Esophagus muscularis mucosa (tissue), 4 donors: ENCODE measurements around the gene MRPL58. TPM values are rescaled to one million over a fixed set of nuclear protein-coding genes. Genes with fewer than 3 reads are reported as not detected.
"Not testable (repeated sequence)": the region's sequence is repeated elsewhere in the genome, so short reads cannot be mapped to it uniquely, and the experiment has no call there.

Source experiments
- DNase-seq: peaks from one replicate; pipeline ENCODE4 v3.0.0-alpha.2; 2017; ENCODE audit errors: extremely low spot score
- H3K27ac ChIP-seq, 4 donors: fragments of 200-600 bp; sonication (generic); replicated peaks in 1 of 4; 1 replicate in 3 of 4; 2 replicates in 1 of 4; pipeline ENCODE4 v1.5.1; 2016 to 2019; ENCODE audit warnings: mild to moderate bottlenecking in 1 of 4
- H3K27me3 ChIP-seq, 4 donors: fragments of 200-600 bp; sonication (generic); one replicate each; pipeline versions ENCODE4 v1.5.1 to v1.6.0; 2016 to 2019
- H3K36me3 ChIP-seq, 4 donors: fragments of 200-600 bp; sonication (generic); one replicate each; pipeline ENCODE4 v1.5.1; 2016 to 2019
- H3K4me1 ChIP-seq, 4 donors: fragments of 200-600 bp; sonication (generic); one replicate each; pipeline ENCODE4 v1.5.1; 2016 to 2019
- H3K4me3 ChIP-seq, 4 donors: fragments of 200-600 bp; sonication (generic); 1 replicate in 2 of 4; 2 replicates in 2 of 4; pipeline ENCODE4 v1.5.1; 2016 to 2019; ENCODE audit warnings: mild to moderate bottlenecking in 4 of 4, moderate library complexity in 1 of 4
- H3K9me3 ChIP-seq, 4 donors: fragments of 200-600 bp; sonication (generic); 1 replicate in 3 of 4; 2 replicates in 1 of 4; pipeline ENCODE4 v1.5.1; 2016 to 2019
- EP300 ChIP-seq: sonication (generic); formaldehyde crosslinking; IDR thresholded peaks from one replicate; pipeline ENCODE4 v1.6.1; 2017; ENCODE audit warnings: antibody characterized with exemption
- POLR2A ChIP-seq: fragments of 450-650 bp; IDR thresholded peaks from one replicate; pipeline ENCODE4 v1.6.1; 2017; ENCODE audit warnings: antibody characterized with exemption, moderate library complexity, mild to moderate bottlenecking, low read depth
- POLR2AphosphoS5 ChIP-seq, 2 donors: sonication (generic); formaldehyde crosslinking; IDR thresholded peaks; one replicate each; pipeline ENCODE4 v1.6.1; 2017; ENCODE audit warnings: antibody characterized with exemption in 2 of 2
- WGBS: methylation state at CpG from one replicate; pipeline ENCODE4 v1.1.5; 2018; 5-methylcytosine and 5-hydroxymethylcytosine counted together
- intact Hi-C: fragments of 100-400 bp; cut with DNase I; formaldehyde crosslinking; loops from one replicate; pipeline ENCODE4 v1.15.1; 2023
- total RNA-seq, 4 donors: library from RNA; depleted of rRNA; stranded (reverse); fragments of >200 nt; gene quantifications; one replicate each; pipeline versions ENCODE4 v1.1.0 to v1.2.1, GENCODE V29; 2016
- TF ChIP-seq, protein P1 (sequence below), 3 experiments: fragments of 200-600 bp in 2 of 3; fragments of 450-650 bp in 1 of 3; sonication (generic) in 2 of 3; IDR thresholded peaks; one replicate each; pipeline ENCODE4 v1.5.1; 2017 to 2019; ENCODE audit warnings: antibody characterized with exemption in 3 of 3, mild to moderate bottlenecking in 2 of 3, moderate library complexity in 1 of 3

Gene MRPL58
- total RNA-seq, 4 donors from 2014 or later = 34.9 to 47.8 (median 40.2) TPM

DNA sequence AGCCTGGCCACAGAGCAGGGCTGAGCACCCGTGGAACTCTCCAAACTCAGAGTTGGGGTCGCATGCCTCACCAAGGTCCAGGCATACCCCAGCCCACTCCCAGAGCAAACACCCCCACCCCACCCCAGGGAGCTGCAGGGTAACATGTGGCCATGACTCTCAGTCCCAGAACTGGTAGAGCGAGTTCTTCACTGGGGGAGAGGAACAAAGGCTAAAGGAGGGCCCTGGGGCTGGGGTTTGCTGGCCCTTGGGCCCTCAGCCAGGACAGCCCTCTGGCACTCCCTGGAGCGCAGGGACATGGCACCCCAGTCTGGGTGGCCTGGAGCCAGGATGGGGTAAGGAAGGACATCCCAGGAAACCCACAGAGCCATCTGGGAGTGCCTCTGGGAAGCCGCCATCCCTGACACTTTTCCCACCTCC, 44.1 kb upstream of the MRPL58 start:
- Histone ChIP-seq H3K9me3 (no peaks in the 10 kb centered on the region), H3K27me3 (peaks cover 0 to 34% (median 0%) of the 10 kb centered on the region in 4 donors), H3K36me3 (peaks cover 0 to 8% (median 0%) of the 10 kb centered on the region in 4 donors), H3K4me1 (peaks cover 14 to 26% (median 20%) of the 10 kb centered on the region in 4 donors), H3K4me3 (no peak overlapping the region), H3K27ac (no peak overlapping the region)
- TF ChIP-seq POLR2AphosphoS5 (IDR thresholded peaks at IDR 0.05) (no peak), EP300 (no peak), POLR2A (no peak)
- TF ChIP-seq, protein P1, sequence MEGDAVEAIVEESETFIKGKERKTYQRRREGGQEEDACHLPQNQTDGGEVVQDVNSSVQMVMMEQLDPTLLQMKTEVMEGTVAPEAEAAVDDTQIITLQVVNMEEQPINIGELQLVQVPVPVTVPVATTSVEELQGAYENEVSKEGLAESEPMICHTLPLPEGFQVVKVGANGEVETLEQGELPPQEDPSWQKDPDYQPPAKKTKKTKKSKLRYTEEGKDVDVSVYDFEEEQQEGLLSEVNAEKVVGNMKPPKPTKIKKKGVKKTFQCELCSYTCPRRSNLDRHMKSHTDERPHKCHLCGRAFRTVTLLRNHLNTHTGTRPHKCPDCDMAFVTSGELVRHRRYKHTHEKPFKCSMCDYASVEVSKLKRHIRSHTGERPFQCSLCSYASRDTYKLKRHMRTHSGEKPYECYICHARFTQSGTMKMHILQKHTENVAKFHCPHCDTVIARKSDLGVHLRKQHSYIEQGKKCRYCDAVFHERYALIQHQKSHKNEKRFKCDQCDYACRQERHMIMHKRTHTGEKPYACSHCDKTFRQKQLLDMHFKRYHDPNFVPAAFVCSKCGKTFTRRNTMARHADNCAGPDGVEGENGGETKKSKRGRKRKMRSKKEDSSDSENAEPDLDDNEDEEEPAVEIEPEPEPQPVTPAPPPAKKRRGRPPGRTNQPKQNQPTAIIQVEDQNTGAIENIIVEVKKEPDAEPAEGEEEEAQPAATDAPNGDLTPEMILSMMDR (IDR thresholded peaks at IDR 0.05) = no peak
- no peak for DNase-seq
- intact Hi-C loops = no loop called here
- WGBS = 85% methylated on average over 4 of the region's 5 CpGs

DNA sequence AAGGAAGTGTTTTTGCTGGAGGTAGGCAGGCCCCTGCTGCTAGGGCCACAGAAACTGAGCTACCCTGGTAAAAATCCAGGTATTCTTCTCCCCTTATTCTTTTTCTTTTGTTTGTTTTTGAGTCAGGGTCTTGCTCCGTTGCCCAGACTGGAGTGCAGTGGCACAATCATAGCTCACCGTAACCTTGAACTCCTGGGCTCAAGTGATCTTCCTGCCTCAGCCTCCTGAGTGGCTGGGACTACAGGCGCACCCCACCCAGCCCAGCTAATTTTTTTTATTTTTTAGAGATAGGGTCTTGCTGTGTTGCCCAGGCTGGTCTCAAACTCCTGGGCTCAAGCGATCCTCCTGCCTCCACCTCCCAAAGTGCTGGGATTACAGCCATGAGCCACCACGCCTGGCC, 43.0 kb upstream of the MRPL58 start:
- H3K36me3 ChIP-seq, H3K4me3 ChIP-seq, DNase-seq, intact Hi-C loops, H3K9me3 ChIP-seq, H3K27ac ChIP-seq: not testable (repeated sequence)
- Histone ChIP-seq H3K27me3 (peaks cover 0 to 37% (median 0%) of the 10 kb centered on the region in 4 donors), H3K4me1 (peaks cover 14 to 26% (median 20%) of the 10 kb centered on the region in 4 donors)
- WGBS = 90% methylated on average over 5 of the region's 5 CpGs

DNA sequence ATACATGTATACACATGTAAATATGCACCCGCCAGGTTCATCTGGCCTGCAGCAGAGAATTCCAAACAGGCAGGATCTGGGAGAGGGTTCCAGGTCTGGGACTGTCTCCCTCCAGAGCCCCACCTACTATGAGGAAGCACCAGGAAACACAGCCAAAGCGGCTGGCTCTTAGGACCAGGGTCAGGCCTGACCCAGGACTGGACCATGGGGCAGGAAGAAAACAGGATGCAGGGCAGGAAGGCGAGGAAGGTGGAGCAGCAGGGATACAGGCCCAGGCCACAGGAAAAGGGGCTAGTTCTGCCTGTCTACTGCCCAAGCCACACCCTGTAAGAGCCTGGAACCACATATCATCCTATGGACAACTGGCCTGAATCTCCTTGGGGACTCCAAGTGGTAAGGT, 42.1 kb upstream of the MRPL58 start:
- no peak for TF ChIP-seq EP300
- TF ChIP-seq POLR2A = no peak
- no peak for TF ChIP-seq POLR2AphosphoS5 (IDR thresholded peaks at IDR 0.05)
- TF ChIP-seq, protein P1 (IDR thresholded peaks at IDR 0.05) = no peak
- H3K4me3 ChIP-seq = peak overlapping the region; percentile 69 to 88 (median 74)
- peaks cover 14 to 26% (median 20%) of the 10 kb centered on the region in 4 donors for H3K4me1 ChIP-seq
- intact Hi-C loops = loop anchor here (5.0 to 10.0 kb wide), 3 partner anchors 37 to 134 kb away; partner anchors contain the start of gene ARMC7
- no peaks in the 10 kb centered on the region for H3K9me3 ChIP-seq
- peak overlapping the region in 1 of 4 donors; percentile 43 for H3K27ac ChIP-seq
- DNase-seq = no peak
- 80% methylated on average over 2 of the region's 3 CpGs for WGBS
- no peaks in the 10 kb centered on the region for H3K36me3 ChIP-seq
- peaks cover 0 to 37% (median 0%) of the 10 kb centered on the region in 4 donors for H3K27me3 ChIP-seq

DNA sequence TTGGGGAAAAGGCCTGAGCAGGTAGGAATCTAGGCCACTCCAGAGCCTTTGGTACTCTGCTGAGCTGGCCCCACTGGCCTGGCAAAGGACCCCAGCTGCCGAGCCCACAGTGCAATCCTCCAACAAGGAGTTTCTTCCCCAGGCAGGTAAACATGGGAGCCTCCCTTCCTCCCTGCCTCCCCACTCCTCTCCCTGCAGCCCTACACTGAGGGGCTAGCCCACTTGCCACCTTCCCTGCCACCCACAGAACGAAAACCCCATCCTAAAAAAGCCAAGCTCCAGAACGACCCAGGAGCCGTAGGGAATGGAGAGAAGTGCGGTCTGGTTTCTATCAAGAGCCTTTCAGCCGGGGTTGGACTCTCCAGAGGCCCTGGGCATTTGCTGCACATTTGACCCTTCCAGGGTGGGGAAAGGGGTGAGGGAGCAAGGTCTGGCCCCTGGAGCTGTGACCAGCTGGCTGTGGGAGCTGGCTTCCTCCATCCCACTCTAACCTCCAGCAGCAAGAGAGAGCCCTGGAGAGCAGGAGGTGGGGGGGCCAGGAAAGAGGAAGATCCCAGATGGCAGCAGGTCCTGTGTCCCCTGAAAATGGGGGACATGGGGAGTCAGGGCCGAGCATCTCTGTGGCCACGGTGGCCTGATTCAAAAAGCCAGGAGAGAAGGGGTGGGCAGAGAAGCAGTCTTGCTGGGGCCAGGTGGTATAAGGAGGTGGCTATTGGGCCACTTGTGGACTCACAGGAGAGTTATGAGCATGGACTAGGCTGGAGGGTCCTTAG, 41.2 kb upstream of the MRPL58 start:
- Histone ChIP-seq H3K9me3 (no peaks in the 10 kb centered on the region), H3K4me3 (peak overlapping the region; percentile 69 to 88 (median 74)), H3K27me3 (peaks cover 0 to 37% (median 0%) of the 10 kb centered on the region in 4 donors), H3K4me1 (peaks cover 14 to 26% (median 20%) of the 10 kb centered on the region in 4 donors), H3K36me3 (no peaks in the 10 kb centered on the region), H3K27ac (peak overlapping the region; percentile 43 to 71 (median 57))
- intact Hi-C loops = loop anchor here (5.0 to 10.0 kb wide), 3 partner anchors 36 to 134 kb away; partner anchors contain the start of gene ARMC7
- TF ChIP-seq POLR2AphosphoS5 (IDR thresholded peaks at IDR 0.05) (no peak), POLR2A (no peak), EP300 (no peak)
- TF ChIP-seq, protein P1 (IDR thresholded peaks at IDR 0.05) = no peak
- DNase-seq = no peak
- WGBS = 82% methylated on average over 7 of the region's 8 CpGs

DNA sequence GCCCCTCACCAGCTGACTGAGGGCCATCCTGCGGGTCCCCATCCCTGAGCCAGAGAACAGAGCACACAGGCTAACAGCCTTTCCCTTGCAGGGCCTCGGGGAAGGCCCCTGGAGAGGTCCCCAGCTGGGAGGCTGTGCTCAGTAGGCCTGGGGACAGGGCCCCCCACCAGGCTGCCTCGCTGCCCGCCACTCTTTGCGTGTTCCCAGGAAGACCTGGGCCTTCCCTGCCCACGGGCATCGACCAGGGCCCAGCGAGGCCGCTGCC, 40.7 kb upstream of the MRPL58 start:
- WGBS = 54% methylated on average over 9 of the region's 9 CpGs
- Histone ChIP-seq H3K9me3 (no peaks in the 10 kb centered on the region), H3K4me3 (peak overlapping the region; percentile 69 to 88 (median 74)), H3K36me3 (no peaks in the 10 kb centered on the region), H3K4me1 (peaks cover 14 to 26% (median 20%) of the 10 kb centered on the region in 4 donors), H3K27me3 (peaks cover 0 to 37% (median 0%) of the 10 kb centered on the region in 4 donors), H3K27ac (peak overlapping the region; percentile 43 to 71 (median 57))
- DNase-seq = no peak
- intact Hi-C loops = loop anchor here (5.0 to 10.0 kb wide), 3 partner anchors 36 to 133 kb away; partner anchors contain the start of gene ARMC7
- TF ChIP-seq POLR2AphosphoS5 (IDR thresholded peaks at IDR 0.05) (no peak), EP300 (no peak), POLR2A (no peak)
- TF ChIP-seq, protein P1 (IDR thresholded peaks at IDR 0.05) = no peak
